Right atrium auricular region (tissue), 2 donors: ENCODE data around the gene SLC25A22. TPM values are rescaled to one million over a fixed set of nuclear protein-coding genes. Genes with fewer than 3 reads are reported as not detected.

ENCODE experiments used
- DNase-seq: peaks from one replicate; pipeline ENCODE4 v3.0.0-alpha.2; 2019; ENCODE audit warnings: low spot score
- H3K27ac ChIP-seq, 2 donors: fragments of 200-600 bp; sonication (generic); 1 replicate in 1 of 2; 2 replicates in 1 of 2; pipeline ENCODE4 v1.5.1; 2016 to 2019
- H3K27me3 ChIP-seq, 2 donors: fragments of 200-600 bp; sonication (generic); one replicate each; pipeline versions ENCODE4 v1.5.1 to v1.6.0; 2017 to 2019
- H3K36me3 ChIP-seq: fragments of 200-600 bp; sonication (generic); one replicate; pipeline ENCODE4 v1.5.1; 2016
- H3K4me1 ChIP-seq, 2 donors: fragments of 200-600 bp; sonication (generic); one replicate each; pipeline versions ENCODE4 v1.5.1 to v1.6.0; 2017 to 2019
- H3K4me3 ChIP-seq, 2 donors: fragments of 200-600 bp; sonication (generic); 1 replicate in 1 of 2; 2 replicates in 1 of 2; pipeline ENCODE4 v1.5.1; 2017 to 2019; ENCODE audit warnings: mild to moderate bottlenecking in 1 of 2, moderate library complexity in 1 of 2
- H3K9me3 ChIP-seq, 2 donors: fragments of 200-600 bp; sonication (generic); one replicate each; pipeline ENCODE4 v1.5.1; 2019
- CTCF ChIP-seq, 2 donors: fragments of 200-600 bp; sonication (generic); IDR thresholded peaks; one replicate each; pipeline ENCODE4 v1.5.1; 2019; ENCODE audit warnings: antibody characterized with exemption in 2 of 2
- total RNA-seq, 2 donors: library from RNA; depleted of rRNA; stranded (reverse); fragments of >200 nt; gene quantifications; one replicate each; pipeline ENCODE4 v1.1.0, GENCODE V29; 2016

The SLC25A22 gene
- total RNA-seq, 2 donors from 2014 or later, result 2.7 to 5.6 TPM

- DNase-seq, result no peak
- Histone ChIP-seq H3K4me1 (peaks cover 0 to 77% of the 10 kb centered on the region in 2 donors), H3K27ac (peak overlapping the region; percentile 45 to 75), H3K9me3 (no peaks in the 10 kb centered on the region), H3K4me3 (peak overlapping the region in 1 of 2 donors; percentile 53), H3K36me3 (peaks cover 17% of the 10 kb centered on the region), H3K27me3 (no peaks in the 10 kb centered on the region)
- no peak for TF ChIP-seq CTCF (IDR thresholded peaks at IDR 0.05)
Observed at GRCh38 chr11:828506-829175, 30.6 kb upstream of the SLC25A22 start.

DNA sequence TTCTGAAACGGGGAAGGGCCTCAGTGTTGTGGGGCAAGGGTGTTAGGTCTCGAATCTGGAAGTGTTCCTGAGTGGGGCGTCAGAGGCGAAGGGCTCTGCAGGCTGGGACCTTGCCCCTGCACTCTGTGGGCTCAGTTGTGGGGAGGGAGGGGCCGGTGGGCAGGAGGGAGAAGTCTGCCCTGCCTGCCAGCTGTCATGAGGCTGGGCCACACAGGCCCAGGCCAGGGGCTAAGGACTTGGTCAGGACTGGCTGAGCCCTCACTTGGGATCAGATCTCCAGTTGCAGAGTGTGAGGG, 29.8 kb upstream of the SLC25A22 start, which contains the start of gene CRACR2B:
CRACR2B (plus strand) TSS at position 23 of the 296 bp plus-strand sequence. CDS start 689 bp downstream, outside the sequence.
- Histone ChIP-seq H3K27me3 (no peaks in the 10 kb centered on the region), H3K27ac (peak within 1 kb of the TSS; percentile 75 to 82), H3K9me3 (no peaks in the 10 kb centered on the region), H3K4me3 (peak within 1 kb of the TSS; percentile 48 to 61), H3K4me1 (peaks cover 0 to 74% of the 10 kb centered on the region in 2 donors), H3K36me3 (peaks cover 25% of the 10 kb centered on the region)
- no peak for TF ChIP-seq CTCF (IDR thresholded peaks at IDR 0.05)
- no peak for DNase-seq

DNA sequence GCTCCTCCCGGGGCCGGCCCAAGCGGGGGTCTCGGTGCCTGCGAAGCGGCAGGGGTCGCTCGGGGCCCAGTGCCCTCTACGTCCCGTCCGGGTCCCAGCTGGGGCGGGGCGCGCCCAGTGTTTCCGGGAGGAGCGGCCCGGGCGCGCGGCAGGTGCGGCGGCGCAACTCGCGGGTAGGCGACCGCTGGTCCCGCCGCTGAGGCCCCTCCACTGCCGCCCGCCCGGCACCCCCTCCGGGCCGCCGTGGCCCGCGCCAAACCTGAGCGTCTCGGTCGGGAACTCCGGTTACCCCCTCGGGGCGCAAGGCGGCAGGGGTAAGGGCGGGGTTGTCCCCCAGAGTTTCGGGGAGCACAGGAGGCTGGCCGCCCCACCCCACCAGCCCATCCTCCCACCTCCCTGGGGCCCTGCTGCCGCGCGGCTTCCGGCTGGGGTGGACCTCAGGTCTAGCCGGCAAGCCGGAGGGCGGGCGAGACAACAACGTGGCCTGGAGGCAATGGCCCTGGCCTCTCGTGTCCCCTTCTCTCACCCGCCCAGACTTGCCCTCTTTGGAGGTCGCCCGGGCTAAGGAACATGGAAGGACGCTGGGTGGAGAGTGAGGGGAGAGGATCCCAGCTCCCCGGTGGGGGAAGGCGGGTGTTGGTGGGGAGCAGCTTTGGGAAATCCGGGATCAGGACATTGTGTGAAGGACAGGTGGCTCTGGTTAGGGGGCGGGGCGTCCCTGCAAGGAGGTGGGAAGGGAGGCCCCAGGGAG, 29.2 kb upstream of the SLC25A22 start:
- no peaks in the 10 kb centered on the region for H3K27me3 ChIP-seq
- peak overlapping the region; percentile 75 to 82 for H3K27ac ChIP-seq
- peaks cover 30% of the 10 kb centered on the region for H3K36me3 ChIP-seq
- peaks cover 0 to 74% of the 10 kb centered on the region in 2 donors for H3K4me1 ChIP-seq
- peak overlapping the region; percentile 48 to 61 for H3K4me3 ChIP-seq
- H3K9me3 ChIP-seq, result no peaks in the 10 kb centered on the region
- TF ChIP-seq CTCF (IDR thresholded peaks at IDR 0.05), result no peak
- no peak for DNase-seq

DNA sequence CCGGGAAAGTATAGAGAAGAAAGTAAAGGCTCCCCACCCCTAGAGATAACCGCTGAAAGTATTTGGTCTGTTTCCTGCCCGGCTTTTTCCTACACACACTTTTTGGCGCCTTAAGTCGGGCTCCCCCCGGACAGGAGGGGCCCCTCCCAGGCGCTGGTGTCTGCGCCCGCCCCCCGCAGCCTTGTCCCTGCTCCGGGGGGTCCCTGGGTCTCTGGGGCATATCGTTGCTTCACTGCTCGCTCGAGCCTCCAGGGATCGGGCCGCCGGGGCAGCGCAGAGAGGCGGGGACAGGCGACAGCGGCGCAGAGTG, 28.7 kb upstream of the SLC25A22 start:
- H3K27me3 ChIP-seq, result no peaks in the 10 kb centered on the region

GRCh38 chr11:826227-826621, 28.1 kb upstream of the SLC25A22 start:
- no peak for TF ChIP-seq CTCF (IDR thresholded peaks at IDR 0.05)
- DNase-seq, result no peak
- no peak overlapping the region for H3K4me3 ChIP-seq
- H3K36me3 ChIP-seq, result peaks cover 38% of the 10 kb centered on the region
- H3K27me3 ChIP-seq, result no peaks in the 10 kb centered on the region
- H3K9me3 ChIP-seq, result no peaks in the 10 kb centered on the region
- peaks cover 0 to 74% of the 10 kb centered on the region in 2 donors for H3K4me1 ChIP-seq
- H3K27ac ChIP-seq, result peak overlapping the region; percentile 75 to 82

More for the DNA sequence above, 28.7 kb upstream of the SLC25A22 start:
- Histone ChIP-seq H3K4me1 (peaks cover 0 to 74% of the 10 kb centered on the region in 2 donors), H3K36me3 (peaks cover 36% of the 10 kb centered on the region), H3K27ac (peak overlapping the region; percentile 75 to 82), H3K9me3 (no peaks in the 10 kb centered on the region), H3K4me3 (peak overlapping the region; percentile 48 to 61)
- no peak for TF ChIP-seq CTCF (IDR thresholded peaks at IDR 0.05)
- no peak for DNase-seq
